Activated CD8-positive, alpha-beta T cell treated with anti-CD3 and anti-CD28 coated beads, Interleukin-2, amount 10 ng/mL, durations not matched to agents 7 days and 5 days (primary cell): ENCODE measurements around the gene ABHD17C. TPM values are rescaled to one million over a fixed set of nuclear protein-coding genes. Genes with fewer than 3 reads are reported as not detected.
"Not testable (repeated sequence)": the region's sequence is repeated elsewhere in the genome, so short reads cannot be mapped to it uniquely, and the experiment has no call there.

Experiments
- ATAC-seq: fragments of 150-1000 bp; cut with Tn5 transposase; one replicate; pipeline ENCODE4 v1.10.0; 2021; ENCODE audit warnings: moderate library complexity
- CTCF ChIA-PET: fragments of 350-600 bp; sonication (Branson Sonifier 250); formaldehyde crosslinking; loops from one replicate; lab custom pipeline; 2021; ENCODE audit warnings: antibody characterized with exemption; lab: Charles Lee
- POLR2A ChIA-PET: fragments of 350-600 bp; sonication (Branson Sonifier 250); formaldehyde crosslinking; loops from one replicate; lab custom pipeline; 2021; ENCODE audit warnings: antibody characterized with exemption; lab: Charles Lee
- DNase-seq: peaks from one replicate; pipeline ENCODE4 v3.0.0-alpha.2; 2020
- H3K27ac Mint-ChIP-seq: one replicate; pipeline ENCODE4 v1.8.0; 2021; ENCODE audit warnings: mild to moderate bottlenecking, mixed read lengths
- H3K27me3 Mint-ChIP-seq: one replicate; pipeline ENCODE4 v1.8.0; 2021; ENCODE audit warnings: low read depth, mixed read lengths
- H3K36me3 Mint-ChIP-seq: one replicate; pipeline ENCODE4 v1.8.0; 2021; ENCODE audit warnings: low read depth, mixed read lengths
- H3K4me1 Mint-ChIP-seq: one replicate; pipeline ENCODE4 v1.8.0; 2021; ENCODE audit warnings: low read depth, mixed read lengths
- H3K4me3 Mint-ChIP-seq: one replicate; pipeline ENCODE4 v1.8.0; 2021; ENCODE audit warnings: mild to moderate bottlenecking, mixed read lengths
- H3K9me3 Mint-ChIP-seq: one replicate; pipeline ENCODE4 v1.8.0; 2022; ENCODE audit warnings: mixed read lengths; ENCODE audit not compliant: insufficient read depth
- total RNA-seq, 2 experiments: library from RNA; stranded (reverse); gene quantifications; one replicate each; pipeline ENCODE4 v1.2.3, GENCODE V29; 2021

ABHD17C gene
- total RNA-seq, result 1 to 10 TPM; 1.4 to 2.1 TPM

DNA sequence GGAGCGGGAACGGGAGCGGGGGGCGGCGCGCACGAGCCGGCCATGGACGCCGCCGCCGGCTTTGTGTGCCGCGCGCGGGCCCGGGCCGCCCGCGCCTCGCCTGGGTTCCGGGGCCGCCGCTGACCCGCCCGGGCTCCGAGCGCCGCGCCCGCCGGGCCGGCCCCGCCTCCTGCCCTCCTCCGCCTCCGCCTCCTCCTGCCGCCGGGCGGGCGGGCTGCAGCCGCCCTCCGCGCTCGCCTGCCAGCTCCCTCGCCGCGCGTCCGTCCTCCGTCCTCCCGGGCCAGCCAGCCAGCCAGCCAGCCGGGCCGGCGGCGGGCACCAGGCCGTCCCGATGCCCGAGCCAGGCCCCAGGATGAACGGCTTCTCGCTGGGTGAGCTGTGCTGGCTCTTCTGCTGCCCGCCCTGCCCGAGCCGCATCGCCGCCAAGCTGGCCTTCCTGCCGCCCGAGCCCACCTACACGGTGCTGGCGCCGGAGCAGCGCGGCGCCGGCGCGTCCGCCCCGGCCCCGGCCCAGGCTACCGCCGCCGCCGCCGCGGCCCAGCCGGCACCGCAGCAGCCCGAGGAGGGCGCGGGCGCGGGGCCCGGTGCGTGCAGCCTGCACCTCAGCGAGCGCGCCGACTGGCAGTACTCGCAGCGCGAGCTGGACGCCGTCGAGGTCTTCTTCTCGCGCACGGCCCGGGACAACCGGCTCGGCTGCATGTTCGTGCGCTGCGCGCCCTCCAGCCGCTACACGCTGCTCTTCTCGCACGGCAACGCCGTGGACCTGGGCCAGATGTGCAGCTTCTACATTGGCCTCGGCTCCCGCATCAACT is at the start of gene ABHD17C:
TSS of gene ABHD17C (plus strand) at position 212 of the 812 bp plus-strand sequence. CDS start at position 332, 120 bp downstream.
- ChIA-PET CTCF (interaction anchor here (1.3 to 3.8 kb wide), 3 partner anchors 10 to 571 kb away, joined by 3 to 14 read pairs (median 5); no protein-coding TSS in a partner anchor), POLR2A (interaction anchor here (0.6 to 1.0 kb wide), 2 partner anchors 81 to 697 kb away, joined by 3 read pairs; no protein-coding TSS in a partner anchor)
- DNase-seq (peak; percentile 51), ATAC-seq (peak; percentile 87)
- peaks cover 15% of the 10 kb centered on the region for H3K4me1 Mint-ChIP-seq
- peaks cover 48% of the 10 kb centered on the region for H3K27me3 Mint-ChIP-seq
- H3K9me3 Mint-ChIP-seq, result no peaks in the 10 kb centered on the region
- H3K27ac Mint-ChIP-seq, result peak within 1 kb of the TSS; percentile 62
- peak within 1 kb of the TSS; percentile 79 for H3K4me3 Mint-ChIP-seq
- H3K36me3 Mint-ChIP-seq, result no peaks in the 10 kb centered on the region

DNA sequence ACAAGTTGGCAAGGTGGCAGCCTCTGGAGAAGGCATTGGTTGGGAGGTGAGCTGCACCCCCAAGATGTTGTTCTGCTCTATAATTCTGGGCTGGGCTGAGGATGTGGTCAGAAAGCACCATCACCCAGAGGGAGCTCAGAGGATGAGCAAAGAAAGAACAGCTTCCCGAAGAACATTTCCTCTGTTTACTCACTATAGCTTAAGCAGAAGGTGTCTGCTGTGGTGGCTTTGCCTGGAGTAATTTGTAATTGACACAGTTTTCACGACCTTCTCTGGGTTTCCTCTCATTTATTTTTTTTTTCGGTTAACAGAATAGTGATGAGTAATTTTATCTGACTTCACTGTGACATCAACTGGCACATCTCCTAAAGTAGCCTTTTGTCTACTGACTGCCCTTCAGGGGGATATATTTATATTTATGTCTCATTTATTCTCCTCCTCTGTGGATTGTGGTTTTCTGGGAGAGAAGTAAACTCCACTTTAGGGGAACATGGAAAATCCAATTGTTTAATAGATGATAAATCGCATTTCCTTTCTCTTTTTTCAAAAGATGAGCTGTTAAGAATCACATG is 49.5 kb upstream of the ABHD17C start:
- POLR2A ChIA-PET, result no interaction called here
- Mint-ChIP-seq H3K27me3 (peaks cover 2% of the 10 kb centered on the region), H3K4me1 (peaks cover 6% of the 10 kb centered on the region), H3K4me3 (no peak overlapping the region), H3K36me3 (no peaks in the 10 kb centered on the region), H3K9me3 (peaks cover 5% of the 10 kb centered on the region), H3K27ac (no peak overlapping the region)
- CTCF ChIA-PET, result interaction anchor here (0.8 kb wide), 1 partner anchor 621 kb away, joined by 3 read pairs; no protein-coding TSS in a partner anchor
- ATAC-seq, result no peak
- no peak for DNase-seq

DNA sequence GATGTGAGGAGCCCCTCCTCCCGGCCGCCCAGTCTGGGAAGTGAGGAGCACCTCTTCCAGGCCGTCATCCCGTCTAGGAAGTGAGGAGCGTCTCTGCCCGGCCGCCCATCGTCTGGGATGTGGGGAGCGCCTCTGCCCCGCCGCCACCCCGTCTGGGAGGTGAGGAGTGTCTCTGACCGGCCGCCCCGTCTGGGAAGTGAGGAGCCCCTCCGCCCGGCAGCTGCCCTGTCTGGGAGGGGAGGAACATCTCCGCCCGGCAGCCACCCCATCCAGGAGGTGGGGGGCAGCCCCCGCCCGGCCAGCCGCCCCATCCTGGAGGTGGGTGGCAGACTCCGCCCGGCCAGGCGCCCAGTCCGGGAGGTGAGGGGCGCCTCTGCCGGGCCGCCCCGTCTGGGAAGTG is 47.7 kb upstream of the ABHD17C start:
- H3K27me3 Mint-ChIP-seq, POLR2A ChIA-PET, DNase-seq, H3K36me3 Mint-ChIP-seq, H3K27ac Mint-ChIP-seq, H3K4me3 Mint-ChIP-seq, ATAC-seq, H3K4me1 Mint-ChIP-seq, CTCF ChIA-PET, H3K9me3 Mint-ChIP-seq: not testable (repeated sequence)

GRCh38 chr15:80654299-80654698 is 40.8 kb upstream of the ABHD17C start:
- no peak overlapping the region for H3K27ac Mint-ChIP-seq
- POLR2A ChIA-PET, result no interaction called here
- H3K9me3 Mint-ChIP-seq, result peaks cover 8% of the 10 kb centered on the region
- DNase-seq, result no peak
- no peaks in the 10 kb centered on the region for H3K4me1 Mint-ChIP-seq
- no peaks in the 10 kb centered on the region for H3K36me3 Mint-ChIP-seq
- peaks cover 7% of the 10 kb centered on the region for H3K27me3 Mint-ChIP-seq
- H3K4me3 Mint-ChIP-seq, result no peak overlapping the region
- CTCF ChIA-PET, result interaction anchor here (1.1 kb wide), 1 partner anchor 122 kb away, joined by 4 read pairs; no protein-coding TSS in a partner anchor
- no peak for ATAC-seq

DNA sequence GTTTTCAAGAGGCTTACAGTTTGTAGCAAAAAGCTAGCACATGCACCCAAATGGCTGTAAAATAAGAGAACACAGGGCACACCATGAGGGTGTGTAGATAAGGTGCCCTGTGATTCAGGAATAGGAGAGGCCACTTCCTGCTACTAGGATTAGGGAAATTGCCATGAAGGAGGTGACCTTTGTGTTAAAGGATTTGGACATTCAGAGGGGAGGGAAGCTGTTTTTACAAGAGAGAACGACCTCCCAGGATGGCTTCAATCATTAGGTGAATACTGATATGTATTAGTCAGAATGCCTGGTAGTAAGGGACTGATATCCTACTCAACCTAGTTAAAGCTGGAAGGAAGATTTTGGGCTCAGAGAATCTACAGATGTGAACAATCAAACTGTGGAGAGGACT is 35.7 kb upstream of the ABHD17C start:
- POLR2A ChIA-PET, result no interaction called here
- H3K4me1 Mint-ChIP-seq, result no peaks in the 10 kb centered on the region
- ATAC-seq (no peak), DNase-seq (no peak)
- peaks cover 12% of the 10 kb centered on the region for H3K27me3 Mint-ChIP-seq
- H3K9me3 Mint-ChIP-seq, result no peaks in the 10 kb centered on the region
- no peak overlapping the region for H3K27ac Mint-ChIP-seq
- H3K36me3 Mint-ChIP-seq, result no peaks in the 10 kb centered on the region
- H3K4me3 Mint-ChIP-seq, result no peak overlapping the region
- CTCF ChIA-PET, result interaction anchor here (0.7 to 2.2 kb wide), 2 partner anchors 117 to 311 kb away, joined by 3 to 8 read pairs; no protein-coding TSS in a partner anchor

DNA sequence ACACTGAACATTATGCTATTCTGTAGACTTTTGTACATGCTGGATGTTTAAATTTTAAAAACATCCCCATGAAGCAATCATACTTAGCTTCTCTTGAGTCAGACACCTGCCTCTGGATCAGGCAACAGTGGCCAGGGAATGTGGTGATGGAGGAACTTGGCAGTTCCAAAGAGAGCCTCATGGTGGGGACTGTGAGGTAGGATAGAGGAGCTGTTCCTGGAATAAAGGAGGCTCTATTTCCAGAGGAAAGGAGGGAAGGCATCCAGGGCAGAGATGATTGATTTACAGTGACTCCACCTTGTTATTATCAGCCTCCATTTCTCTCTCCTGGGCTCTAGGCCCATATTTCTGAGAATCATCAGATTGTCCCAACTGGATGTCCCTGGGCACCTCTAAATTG is 35.0 kb upstream of the ABHD17C start:
- H3K36me3 Mint-ChIP-seq, result no peaks in the 10 kb centered on the region
- no peak overlapping the region for H3K27ac Mint-ChIP-seq
- no peaks in the 10 kb centered on the region for H3K9me3 Mint-ChIP-seq
- no peak for DNase-seq
- no peak overlapping the region for H3K4me3 Mint-ChIP-seq
- ChIA-PET CTCF (interaction anchor here (0.7 to 2.2 kb wide), 2 partner anchors 116 to 310 kb away, joined by 3 to 8 read pairs; no protein-coding TSS in a partner anchor), POLR2A (no interaction called here)
- no peak for ATAC-seq
- no peaks in the 10 kb centered on the region for H3K4me1 Mint-ChIP-seq
- H3K27me3 Mint-ChIP-seq, result peaks cover 10% of the 10 kb centered on the region

- Mint-ChIP-seq H3K9me3 (no peaks in the 10 kb centered on the region), H3K4me3 (no peak overlapping the region), H3K4me1 (no peaks in the 10 kb centered on the region), H3K36me3 (no peaks in the 10 kb centered on the region), H3K27ac (no peak overlapping the region), H3K27me3 (peaks cover 10% of the 10 kb centered on the region)
- DNase-seq (no peak), ATAC-seq (no peak)
- ChIA-PET POLR2A (no interaction called here), CTCF (no interaction called here)
Measured at GRCh38 chr15:80662129-80662528, 33.0 kb upstream of the ABHD17C start.

DNA sequence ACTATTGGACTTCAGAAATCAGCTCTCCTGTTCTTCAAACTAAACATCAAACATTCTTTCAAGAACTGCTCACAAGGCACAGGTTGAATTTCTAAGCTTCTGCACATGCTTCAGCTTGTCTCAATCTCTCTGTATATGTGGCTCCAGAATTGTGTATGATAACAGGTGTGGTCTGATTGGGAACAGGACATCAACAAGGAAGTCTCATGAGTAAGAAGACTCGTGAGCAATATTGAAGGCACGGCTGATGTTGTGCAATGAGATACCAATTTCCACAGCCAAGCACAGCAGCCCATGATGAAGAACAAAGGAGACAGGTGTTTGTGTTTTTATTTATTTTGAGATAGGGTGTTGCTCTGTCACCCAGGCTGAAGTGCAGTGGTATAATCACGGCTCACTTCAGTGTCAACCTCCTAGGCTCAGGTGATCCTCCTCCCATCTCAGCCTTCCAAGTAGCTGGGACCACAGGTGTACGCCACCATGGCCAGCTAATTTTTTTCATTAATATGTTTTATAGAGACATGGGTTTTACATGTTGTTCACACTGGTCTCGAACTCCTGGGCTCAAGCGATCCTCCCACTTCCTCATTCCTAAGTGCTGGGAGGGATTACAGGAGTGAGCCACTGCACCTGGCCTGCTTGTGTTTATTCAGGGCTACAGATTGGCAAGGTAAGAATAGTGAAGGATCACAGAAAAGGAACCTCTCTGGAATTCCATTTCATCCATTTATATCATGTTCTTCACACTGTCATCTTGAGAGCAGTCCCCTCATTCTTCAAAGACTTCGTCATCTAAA is 32.2 kb upstream of the ABHD17C start:
- DNase-seq (no peak), ATAC-seq (no peak)
- peaks cover 10% of the 10 kb centered on the region for H3K27me3 Mint-ChIP-seq
- H3K27ac Mint-ChIP-seq, result no peak overlapping the region
- ChIA-PET POLR2A (no interaction called here), CTCF (interaction anchor here (0.6 kb wide), 1 partner anchor 543 kb away, joined by 3 read pairs; no protein-coding TSS in a partner anchor)
- H3K36me3 Mint-ChIP-seq, result no peaks in the 10 kb centered on the region
- H3K4me3 Mint-ChIP-seq, result no peak overlapping the region
- no peaks in the 10 kb centered on the region for H3K4me1 Mint-ChIP-seq
- H3K9me3 Mint-ChIP-seq, result no peaks in the 10 kb centered on the region

GRCh38 chr15:80665151-80665550 is 30.0 kb upstream of the ABHD17C start:
- Mint-ChIP-seq H3K4me3 (no peak overlapping the region), H3K9me3 (no peaks in the 10 kb centered on the region), H3K36me3 (no peaks in the 10 kb centered on the region), H3K27me3 (peaks cover 11% of the 10 kb centered on the region), H3K27ac (no peak overlapping the region), H3K4me1 (no peaks in the 10 kb centered on the region)
- ChIA-PET POLR2A (no interaction called here), CTCF (no interaction called here)
- DNase-seq (no peak), ATAC-seq (no peak)

- POLR2A ChIA-PET, result no interaction called here
- no peak for DNase-seq
Measured at GRCh38 chr15:80667936-80668335, 27.2 kb upstream of the ABHD17C start.

GRCh38 chr15:80668546-80669236 is 26.4 kb upstream of the ABHD17C start:
- CTCF ChIA-PET, result interaction anchor here (1.6 kb wide), 1 partner anchor 108 kb away, joined by 3 read pairs; no protein-coding TSS in a partner anchor
- Mint-ChIP-seq H3K27ac (no peak overlapping the region), H3K4me1 (no peaks in the 10 kb centered on the region), H3K36me3 (no peaks in the 10 kb centered on the region), H3K27me3 (peaks cover 2% of the 10 kb centered on the region), H3K4me3 (no peak overlapping the region), H3K9me3 (no peaks in the 10 kb centered on the region)
- DNase-seq (no peak), ATAC-seq (no peak)
- POLR2A ChIA-PET, result no interaction called here

More at GRCh38 chr15:80667936-80668335, 27.2 kb upstream of the ABHD17C start:
- no peaks in the 10 kb centered on the region for H3K36me3 Mint-ChIP-seq
- peaks cover 2% of the 10 kb centered on the region for H3K27me3 Mint-ChIP-seq
- H3K9me3 Mint-ChIP-seq, result no peaks in the 10 kb centered on the region
- H3K4me1 Mint-ChIP-seq, result no peaks in the 10 kb centered on the region
- CTCF ChIA-PET, result no interaction called here
- no peak overlapping the region for H3K4me3 Mint-ChIP-seq
- no peak overlapping the region for H3K27ac Mint-ChIP-seq
- no peak for ATAC-seq
